ENCODE results near the gene PARD6A.
A peak's percentile ranks its signal among the peaks of the same experiment; 100 is the strongest.

The PARD6A gene

DNA sequence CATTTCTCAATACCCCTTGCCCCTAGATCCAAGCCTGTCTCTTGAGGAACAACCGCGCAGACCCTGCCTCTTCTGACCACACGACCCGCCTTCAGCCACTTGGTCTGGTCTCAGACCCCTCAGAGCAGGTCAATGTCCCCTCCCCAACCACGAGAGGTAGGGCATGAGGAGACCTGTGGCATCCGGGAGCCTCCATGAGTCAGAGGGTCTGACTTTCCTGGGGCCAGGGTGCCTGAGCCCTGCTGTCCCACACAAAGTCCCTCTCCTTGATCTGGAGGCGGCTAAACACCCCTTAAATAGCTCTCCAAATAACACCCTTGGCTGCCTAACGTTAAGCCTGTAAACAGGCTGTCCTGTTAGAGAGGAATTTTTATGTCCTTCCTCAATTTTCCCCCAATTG is 10.7 kb upstream of the PARD6A start:
- no peak overlapping the region for H3K4me3 ChIP-seq (ENCODE audit: low read depth, low read length)
- POLR2A ChIA-PET = no interaction called here
- H3K27ac ChIP-seq (ENCODE audit: extremely low read depth, low read depth, low read length) = no peak overlapping the region
- CTCF ChIA-PET = interaction anchor here (0.6 to 1.1 kb wide), 3 partner anchors 8 to 136 kb away, joined by 3 read pairs; no protein-coding TSS in a partner anchor
- no peaks in the 10 kb centered on the region for H3K9me3 ChIP-seq (ENCODE audit: control insufficient read depth, insufficient read depth, low read depth, low read length)
- peaks cover 0 to 6% of the 10 kb centered on the region in 2 experiments; a peak in 1 of 3 replicates for H3K36me3 ChIP-seq (ENCODE audit: control insufficient read depth in 2 of 2, insufficient read depth in 1 of 2, low read length in 2 of 2)
- TF ChIP-seq ZNF335 (tag by site-specific recombination; conservative IDR thresholded peaks at IDR 0.05) (0 out of 2 replicates have a peak, but pooled peaks have one; percentile 44), ZNF132 (tag by site-specific recombination; IDR thresholded peaks at IDR 0.05; ENCODE audit: borderline replicate concordance) (no peak), ZNF169 (tag by site-specific recombination; IDR thresholded peaks at IDR 0.05) (no peak)
- H3K4me1 ChIP-seq (ENCODE audit: control insufficient read depth, insufficient read depth, low read length) = peaks cover 4% of the 10 kb centered on the region; the same call in 1 of the 2 replicates

DNA sequence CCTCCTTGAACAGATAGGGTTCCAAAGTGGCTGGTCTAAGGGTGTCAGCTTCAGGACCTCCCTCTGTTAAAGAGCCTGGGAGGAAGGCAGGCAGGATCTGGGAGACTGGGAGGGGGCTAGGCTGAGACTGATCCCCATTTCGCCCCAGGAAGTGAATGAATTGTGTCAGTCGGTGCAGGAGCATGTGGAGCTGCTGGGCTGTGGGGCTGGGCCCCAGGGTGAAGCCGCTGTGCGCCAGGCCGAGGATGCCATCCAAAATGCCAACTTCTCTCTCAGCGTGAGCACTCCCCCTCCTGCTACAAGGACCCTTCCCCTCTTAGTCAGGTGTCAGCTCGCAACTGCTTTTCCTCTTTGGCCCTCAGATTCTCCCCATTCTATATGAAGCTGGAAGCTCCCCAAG is 9.7 kb upstream of the PARD6A start:
- POLR2A ChIA-PET = no interaction called here

More for the DNA sequence above, 9.7 kb upstream of the PARD6A start:
- Histone ChIP-seq H3K36me3 (ENCODE audit: control insufficient read depth in 2 of 2, insufficient read depth in 1 of 2, low read length in 2 of 2) (peaks cover 0 to 14% of the 10 kb centered on the region in 2 experiments; a peak in 1 of 3 replicates), H3K9me3 (ENCODE audit: control insufficient read depth, insufficient read depth, low read depth, low read length) (no peaks in the 10 kb centered on the region), H3K4me3 (ENCODE audit: low read depth, low read length) (no peak overlapping the region), H3K4me1 (ENCODE audit: control insufficient read depth, insufficient read depth, low read length) (peaks cover 4% of the 10 kb centered on the region; the same call in 1 of the 2 replicates), H3K27ac (ENCODE audit: extremely low read depth, low read depth, low read length) (no peak overlapping the region)
- no peak for TF ChIP-seq OSR2 (tag by site-specific recombination; IDR thresholded peaks at IDR 0.05)
- TF ChIP-seq, protein P1, sequence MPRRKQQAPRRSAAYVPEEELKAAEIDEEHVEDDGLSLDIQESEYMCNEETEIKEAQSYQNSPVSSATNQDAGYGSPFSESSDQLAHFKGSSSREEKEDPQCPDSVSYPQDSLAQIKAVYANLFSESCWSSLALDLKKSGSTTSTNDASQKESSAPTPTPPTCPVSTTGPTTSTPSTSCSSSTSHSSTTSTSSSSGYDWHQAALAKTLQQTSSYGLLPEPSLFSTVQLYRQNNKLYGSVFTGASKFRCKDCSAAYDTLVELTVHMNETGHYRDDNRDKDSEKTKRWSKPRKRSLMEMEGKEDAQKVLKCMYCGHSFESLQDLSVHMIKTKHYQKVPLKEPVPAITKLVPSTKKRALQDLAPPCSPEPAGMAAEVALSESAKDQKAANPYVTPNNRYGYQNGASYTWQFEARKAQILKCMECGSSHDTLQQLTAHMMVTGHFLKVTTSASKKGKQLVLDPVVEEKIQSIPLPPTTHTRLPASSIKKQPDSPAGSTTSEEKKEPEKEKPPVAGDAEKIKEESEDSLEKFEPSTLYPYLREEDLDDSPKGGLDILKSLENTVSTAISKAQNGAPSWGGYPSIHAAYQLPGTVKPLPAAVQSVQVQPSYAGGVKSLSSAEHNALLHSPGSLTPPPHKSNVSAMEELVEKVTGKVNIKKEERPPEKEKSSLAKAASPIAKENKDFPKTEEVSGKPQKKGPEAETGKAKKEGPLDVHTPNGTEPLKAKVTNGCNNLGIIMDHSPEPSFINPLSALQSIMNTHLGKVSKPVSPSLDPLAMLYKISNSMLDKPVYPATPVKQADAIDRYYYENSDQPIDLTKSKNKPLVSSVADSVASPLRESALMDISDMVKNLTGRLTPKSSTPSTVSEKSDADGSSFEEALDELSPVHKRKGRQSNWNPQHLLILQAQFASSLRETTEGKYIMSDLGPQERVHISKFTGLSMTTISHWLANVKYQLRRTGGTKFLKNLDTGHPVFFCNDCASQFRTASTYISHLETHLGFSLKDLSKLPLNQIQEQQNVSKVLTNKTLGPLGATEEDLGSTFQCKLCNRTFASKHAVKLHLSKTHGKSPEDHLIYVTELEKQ (tag by site-specific recombination; IDR thresholded peaks at IDR 0.05; ENCODE audit: borderline replicate concordance) = no peak
- TF ChIP-seq, protein P2, sequence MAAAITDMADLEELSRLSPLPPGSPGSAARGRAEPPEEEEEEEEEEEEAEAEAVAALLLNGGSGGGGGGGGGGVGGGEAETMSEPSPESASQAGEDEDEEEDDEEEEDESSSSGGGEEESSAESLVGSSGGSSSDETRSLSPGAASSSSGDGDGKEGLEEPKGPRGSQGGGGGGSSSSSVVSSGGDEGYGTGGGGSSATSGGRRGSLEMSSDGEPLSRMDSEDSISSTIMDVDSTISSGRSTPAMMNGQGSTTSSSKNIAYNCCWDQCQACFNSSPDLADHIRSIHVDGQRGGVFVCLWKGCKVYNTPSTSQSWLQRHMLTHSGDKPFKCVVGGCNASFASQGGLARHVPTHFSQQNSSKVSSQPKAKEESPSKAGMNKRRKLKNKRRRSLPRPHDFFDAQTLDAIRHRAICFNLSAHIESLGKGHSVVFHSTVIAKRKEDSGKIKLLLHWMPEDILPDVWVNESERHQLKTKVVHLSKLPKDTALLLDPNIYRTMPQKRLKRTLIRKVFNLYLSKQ (tag by site-specific recombination; IDR thresholded peaks at IDR 0.05; ENCODE audit: borderline replicate concordance) = no peak
- TF ChIP-seq ZNF202 (tag by site-specific recombination; IDR thresholded peaks at IDR 0.05; ENCODE audit: borderline replicate concordance) = no peak
- TF ChIP-seq ZNF423 (tag by site-specific recombination; IDR thresholded peaks at IDR 0.05) = no peak
- TF ChIP-seq ZSCAN30 (tag by site-specific recombination; IDR thresholded peaks at IDR 0.05) = no peak
- TF ChIP-seq HOXA7 (CRISPR knock-in tag; IDR thresholded peaks at IDR 0.05; ENCODE audit: borderline replicate concordance) = no peak
- no peak for TF ChIP-seq ZNF394 (tag by site-specific recombination; IDR thresholded peaks at IDR 0.05; ENCODE audit: borderline replicate concordance)
- no peak for TF ChIP-seq ZNF211 (tag by site-specific recombination; IDR thresholded peaks at IDR 0.05; ENCODE audit: low read depth)
- no peak for TF ChIP-seq HOXD13 (CRISPR knock-in tag; IDR thresholded peaks at IDR 0.05; ENCODE audit: borderline replicate concordance)
- no peak for TF ChIP-seq ZBTB20 (tag by site-specific recombination; IDR thresholded peaks at IDR 0.05)
- TF ChIP-seq, protein P3, sequence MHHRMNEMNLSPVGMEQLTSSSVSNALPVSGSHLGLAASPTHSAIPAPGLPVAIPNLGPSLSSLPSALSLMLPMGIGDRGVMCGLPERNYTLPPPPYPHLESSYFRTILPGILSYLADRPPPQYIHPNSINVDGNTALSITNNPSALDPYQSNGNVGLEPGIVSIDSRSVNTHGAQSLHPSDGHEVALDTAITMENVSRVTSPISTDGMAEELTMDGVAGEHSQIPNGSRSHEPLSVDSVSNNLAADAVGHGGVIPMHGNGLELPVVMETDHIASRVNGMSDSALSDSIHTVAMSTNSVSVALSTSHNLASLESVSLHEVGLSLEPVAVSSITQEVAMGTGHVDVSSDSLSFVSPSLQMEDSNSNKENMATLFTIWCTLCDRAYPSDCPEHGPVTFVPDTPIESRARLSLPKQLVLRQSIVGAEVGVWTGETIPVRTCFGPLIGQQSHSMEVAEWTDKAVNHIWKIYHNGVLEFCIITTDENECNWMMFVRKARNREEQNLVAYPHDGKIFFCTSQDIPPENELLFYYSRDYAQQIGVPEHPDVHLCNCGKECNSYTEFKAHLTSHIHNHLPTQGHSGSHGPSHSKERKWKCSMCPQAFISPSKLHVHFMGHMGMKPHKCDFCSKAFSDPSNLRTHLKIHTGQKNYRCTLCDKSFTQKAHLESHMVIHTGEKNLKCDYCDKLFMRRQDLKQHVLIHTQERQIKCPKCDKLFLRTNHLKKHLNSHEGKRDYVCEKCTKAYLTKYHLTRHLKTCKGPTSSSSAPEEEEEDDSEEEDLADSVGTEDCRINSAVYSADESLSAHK (tag by site-specific recombination; IDR thresholded peaks at IDR 0.05) = no peak
- no peak for TF ChIP-seq ZNF621 (tag by site-specific recombination; IDR thresholded peaks at IDR 0.05)
- no peak for TF ChIP-seq ZNF19 (tag by site-specific recombination; IDR thresholded peaks at IDR 0.05; ENCODE audit: low read depth)
- CTCF ChIA-PET = interaction anchor here (0.6 to 2.4 kb wide), 4 partner anchors 130 to 997 kb away, joined by 3 to 14 read pairs (median 4); no protein-coding TSS in a partner anchor
